GM13977 (cell line): Measurements from ENCODE around the gene WDFY3.

Experiments
- DNase-seq: peaks from one replicate; pipeline ENCODE4 v3.0.0; 2012; ENCODE audit warnings: low spot score
- CTCF ChIP-seq: IDR thresholded peaks from 2 replicates; pipeline ENCODE4 v1.5.1; 2012; ENCODE audit warnings: mild to moderate bottlenecking, control low read depth; ENCODE audit not compliant: insufficient read depth; ENCODE audit errors: extremely low read depth, missing control alignments
- in situ Hi-C: fragments of 300-500 bp; cut with MboI; formaldehyde crosslinking; loops from one replicate; pipeline ENCODE4 v1.12.0; 2022; ENCODE audit warnings: low sequenced_read_pairs, low pct_unique_long_range_greater_than_20kb, mixed read lengths, inconsistent platforms; ENCODE audit not compliant: unreplicated experiment

Gene WDFY3

DNA sequence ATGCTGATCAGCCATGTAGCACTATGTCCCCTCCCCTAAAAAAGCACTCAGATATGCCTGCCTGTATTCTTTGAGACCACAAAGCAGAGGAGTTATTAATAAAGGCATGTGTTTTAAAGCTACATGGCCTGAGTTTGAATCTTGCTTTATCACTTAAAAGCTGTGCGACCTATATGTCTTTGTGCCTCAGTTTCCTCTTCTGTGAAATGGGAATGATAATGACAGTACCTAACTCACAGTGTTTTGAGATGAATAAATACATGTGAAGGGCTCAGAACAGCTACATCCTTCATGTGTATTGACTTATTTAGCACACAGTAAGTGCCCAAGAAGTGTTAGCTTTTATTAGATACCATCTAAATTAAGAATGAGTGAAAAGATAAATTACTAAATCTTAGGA, 180.0 kb downstream of the WDFY3 start:
- no peak for DNase-seq
- TF ChIP-seq CTCF, result no peak
- in situ Hi-C loops, result no loop called here

- in situ Hi-C loops, result no loop called here
- DNase-seq, result no peak
- no peak for TF ChIP-seq CTCF
These were observed 184.0 kb downstream of the WDFY3 start for GRCh38 chr4:84782517-84782916.

DNA sequence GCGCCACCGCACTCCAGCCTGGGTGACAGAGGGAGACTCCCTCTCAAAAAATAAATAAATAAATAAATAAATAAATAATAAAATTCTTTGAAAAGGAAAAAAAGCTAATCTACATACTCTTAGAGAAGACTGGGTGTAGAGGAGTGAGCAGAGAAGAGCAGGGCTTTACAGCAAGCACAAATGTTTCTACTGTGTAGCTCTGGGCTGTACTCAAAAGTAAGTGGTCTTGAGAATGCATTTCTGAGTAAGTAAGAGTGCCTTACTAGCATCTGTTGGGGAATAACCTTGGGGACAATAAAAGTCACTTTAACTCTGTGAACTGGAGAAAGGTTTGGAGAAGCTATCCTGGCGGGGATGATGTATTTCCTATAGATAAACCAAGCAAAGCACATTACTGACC, 185.8 kb downstream of the WDFY3 start:
- in situ Hi-C loops, result no loop called here
- TF ChIP-seq CTCF, result no peak

DNA sequence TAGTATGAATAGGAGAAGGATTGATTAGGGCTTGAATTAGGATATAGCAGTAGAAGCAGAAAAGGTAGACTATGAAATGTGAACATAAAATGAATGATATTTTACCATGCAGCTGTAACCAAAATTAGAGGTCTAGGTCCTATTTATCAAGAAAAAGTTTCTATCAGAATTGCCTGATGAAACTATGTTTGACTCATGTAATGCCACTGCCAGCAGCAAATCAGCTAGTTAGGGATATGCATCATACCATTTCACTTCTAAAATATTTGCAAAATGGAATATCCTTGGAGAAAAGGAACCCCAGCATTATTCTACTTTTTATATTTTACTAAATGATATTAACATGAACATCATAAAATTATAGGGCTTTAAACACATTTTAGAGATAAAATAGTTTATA, 188.4 kb downstream of the WDFY3 start:
- TF ChIP-seq CTCF, result no peak
- DNase-seq, result no peak
- in situ Hi-C loops, result no loop called here

More for the DNA sequence above, 185.8 kb downstream of the WDFY3 start:
- DNase-seq, result no peak

DNA sequence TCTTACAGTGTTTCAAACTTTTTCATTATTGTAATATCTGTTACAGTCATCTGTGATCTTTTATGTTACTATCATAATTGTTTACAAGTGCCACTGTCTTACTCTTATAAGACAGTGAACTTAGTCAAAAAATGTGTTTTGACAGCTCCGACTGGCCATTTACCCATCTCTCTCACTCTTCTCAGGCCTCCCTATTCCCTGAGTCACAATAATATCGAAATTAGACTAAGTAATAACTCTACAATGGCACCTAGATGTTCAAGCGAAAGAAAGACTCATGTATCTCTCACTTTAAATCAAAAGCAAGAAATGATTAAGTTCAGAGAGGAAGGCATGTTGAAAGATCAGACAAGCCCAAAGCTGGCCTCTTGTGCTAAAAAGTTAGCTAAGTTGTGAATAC, 199.3 kb downstream of the WDFY3 start:
- no peak for DNase-seq
- no peak for TF ChIP-seq CTCF
- in situ Hi-C loops, result loop anchor here (25.0 kb wide), 1 partner anchor 195 kb away; the partner anchor contains the start of gene WDFY3

- DNase-seq, result no peak
- TF ChIP-seq CTCF, result no peak
- in situ Hi-C loops, result loop anchor here (25.0 kb wide), 1 partner anchor 209 kb away; the partner anchor contains the start of gene WDFY3
These were observed 213.0 kb downstream of the WDFY3 start for GRCh38 chr4:84753321-84753972.
